ENCODE measurements around the gene C1QTNF6. TPM values are rescaled to one million over a fixed set of nuclear protein-coding genes. Genes with fewer than 3 reads are reported as not detected.

Gene C1QTNF6
- polyA plus RNA-seq, 1 donor (not counting 4 experiments of a cell fraction or from before 2014, with no cell fraction given), result 17.1 TPM

GRCh38 chr22:37138849-37139561 lies 49.0 kb downstream of the C1QTNF6 start:
- Histone ChIP-seq H3K9ac (ENCODE audit: control insufficient read depth, extremely low read depth, insufficient read depth, low read length) (no peak overlapping the region), H3K27ac (ENCODE audit: control insufficient read depth, insufficient read depth, low read length) (no peak overlapping the region), H3K9me3 (ENCODE audit: control insufficient read depth, low read depth, low read length) (no peaks in the 10 kb centered on the region), H3K4me2 (ENCODE audit: control insufficient read depth, extremely low read depth, insufficient read depth, low read depth, low read length) (no peak overlapping the region), H3K79me2 (ENCODE audit: control insufficient read depth, insufficient read depth, low read length) (no peaks in the 10 kb centered on the region), H3K9me1 (ENCODE audit: control insufficient read depth, extremely low read depth, insufficient read depth, low read length) (no peaks in the 10 kb centered on the region), H2AFZ (ENCODE audit: control insufficient read depth, low read length) (no peak overlapping the region), H3K4me3 (ENCODE audit: control insufficient read depth in 2 of 3, extremely low read depth in 1 of 3, insufficient read depth in 2 of 3, low read depth in 1 of 3, low read length in 3 of 3) (no peak overlapping the region), H4K20me1 (ENCODE audit: control insufficient read depth, extremely low read depth, insufficient read depth, low read length) (no peaks in the 10 kb centered on the region), H3K36me3 (ENCODE audit: control insufficient read depth in 2 of 2, extremely low read depth in 1 of 2, insufficient read depth in 2 of 2, low read length in 2 of 2) (no peaks in the 10 kb centered on the region), H3K27me3 (ENCODE audit: control insufficient read depth, extremely low read depth, insufficient read depth, low read length) (no peaks in the 10 kb centered on the region), H3K4me1 (ENCODE audit: control insufficient read depth, extremely low read depth, insufficient read depth, low read length) (peaks cover 23% of the 10 kb centered on the region)
- DNase-seq (ENCODE audit: low read depth, low spot score) (no peak), FAIRE-seq (peak; percentile 13)
- dilution Hi-C loops (cut with MboI; ENCODE audit: extremely low pct_ligation_motif_present, low sequenced_read_pairs), result no loop called here
- TF ChIP-seq, protein P1, sequence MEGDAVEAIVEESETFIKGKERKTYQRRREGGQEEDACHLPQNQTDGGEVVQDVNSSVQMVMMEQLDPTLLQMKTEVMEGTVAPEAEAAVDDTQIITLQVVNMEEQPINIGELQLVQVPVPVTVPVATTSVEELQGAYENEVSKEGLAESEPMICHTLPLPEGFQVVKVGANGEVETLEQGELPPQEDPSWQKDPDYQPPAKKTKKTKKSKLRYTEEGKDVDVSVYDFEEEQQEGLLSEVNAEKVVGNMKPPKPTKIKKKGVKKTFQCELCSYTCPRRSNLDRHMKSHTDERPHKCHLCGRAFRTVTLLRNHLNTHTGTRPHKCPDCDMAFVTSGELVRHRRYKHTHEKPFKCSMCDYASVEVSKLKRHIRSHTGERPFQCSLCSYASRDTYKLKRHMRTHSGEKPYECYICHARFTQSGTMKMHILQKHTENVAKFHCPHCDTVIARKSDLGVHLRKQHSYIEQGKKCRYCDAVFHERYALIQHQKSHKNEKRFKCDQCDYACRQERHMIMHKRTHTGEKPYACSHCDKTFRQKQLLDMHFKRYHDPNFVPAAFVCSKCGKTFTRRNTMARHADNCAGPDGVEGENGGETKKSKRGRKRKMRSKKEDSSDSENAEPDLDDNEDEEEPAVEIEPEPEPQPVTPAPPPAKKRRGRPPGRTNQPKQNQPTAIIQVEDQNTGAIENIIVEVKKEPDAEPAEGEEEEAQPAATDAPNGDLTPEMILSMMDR (optimal IDR thresholded peaks at IDR 0.05 in 1 of 3, IDR thresholded peaks at IDR 0.05 in 1 of 3, conservative IDR thresholded peaks at IDR 0.05 in 1 of 3; ENCODE audit: extremely low read depth in 1 of 3, insufficient read depth in 2 of 3, low read length in 3 of 3), result no peak
- TF ChIP-seq EZH2 (IDR thresholded peaks at IDR 0.05; ENCODE audit: low read length), result no peak

DNA sequence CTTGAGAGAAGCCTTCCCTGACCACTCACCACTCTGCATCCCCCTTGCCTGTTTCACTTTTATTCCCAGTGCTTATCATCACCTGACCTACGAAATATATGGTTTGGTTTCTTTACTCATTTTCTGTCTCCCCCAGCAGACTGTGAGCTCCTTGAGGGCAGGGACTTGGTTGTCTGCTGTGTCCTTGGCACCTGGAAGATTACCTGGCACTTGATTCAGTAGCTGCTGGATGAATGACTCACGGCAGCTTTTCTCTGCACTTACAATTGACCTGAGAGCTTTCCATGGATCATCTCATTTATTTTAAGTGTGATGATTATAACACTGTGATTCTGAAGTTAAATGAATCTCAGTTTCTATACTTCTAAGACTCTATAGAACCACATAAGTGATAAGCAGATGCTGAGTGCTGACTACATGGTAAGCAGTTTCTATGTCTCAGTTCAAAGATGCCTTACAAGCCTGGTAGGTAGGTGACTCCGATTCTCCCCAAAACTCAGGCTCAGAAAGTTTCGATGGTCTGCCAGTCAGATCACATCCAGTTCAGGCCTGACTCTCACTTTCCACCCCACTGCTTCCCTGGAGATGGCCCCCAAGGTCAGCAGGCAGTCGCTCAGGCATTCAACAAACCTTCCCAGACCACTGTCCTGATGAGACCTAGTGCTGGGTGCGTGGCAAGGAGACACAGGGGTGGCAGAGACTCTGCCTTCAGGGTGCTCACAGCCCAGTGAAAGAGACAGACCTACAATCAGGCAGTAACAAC lies 50.0 kb downstream of the C1QTNF6 start:
- Histone ChIP-seq H4K20me1 (ENCODE audit: control insufficient read depth, extremely low read depth, insufficient read depth, low read length) (no peaks in the 10 kb centered on the region), H3K4me1 (ENCODE audit: control insufficient read depth, extremely low read depth, insufficient read depth, low read length) (peaks cover 14% of the 10 kb centered on the region), H3K27ac (ENCODE audit: control insufficient read depth, insufficient read depth, low read length) (no peak overlapping the region), H3K27me3 (ENCODE audit: control insufficient read depth, extremely low read depth, insufficient read depth, low read length) (no peaks in the 10 kb centered on the region), H3K9me1 (ENCODE audit: control insufficient read depth, extremely low read depth, insufficient read depth, low read length) (no peaks in the 10 kb centered on the region), H2AFZ (ENCODE audit: control insufficient read depth, low read length) (no peak overlapping the region), H3K9me3 (ENCODE audit: control insufficient read depth, low read depth, low read length) (no peaks in the 10 kb centered on the region), H3K36me3 (ENCODE audit: control insufficient read depth in 2 of 2, extremely low read depth in 1 of 2, insufficient read depth in 2 of 2, low read length in 2 of 2) (no peaks in the 10 kb centered on the region), H3K9ac (ENCODE audit: control insufficient read depth, extremely low read depth, insufficient read depth, low read length) (no peak overlapping the region), H3K4me3 (ENCODE audit: control insufficient read depth in 2 of 3, extremely low read depth in 1 of 3, insufficient read depth in 2 of 3, low read depth in 1 of 3, low read length in 3 of 3) (no peak overlapping the region), H3K4me2 (ENCODE audit: control insufficient read depth, extremely low read depth, insufficient read depth, low read depth, low read length) (no peak overlapping the region), H3K79me2 (ENCODE audit: control insufficient read depth, insufficient read depth, low read length) (no peaks in the 10 kb centered on the region)
- FAIRE-seq (no peak), DNase-seq (ENCODE audit: low read depth, low spot score) (no peak)
- TF ChIP-seq, protein P1 (optimal IDR thresholded peaks at IDR 0.05 in 1 of 3, IDR thresholded peaks at IDR 0.05 in 1 of 3, conservative IDR thresholded peaks at IDR 0.05 in 1 of 3; ENCODE audit: extremely low read depth in 1 of 3, insufficient read depth in 2 of 3, low read length in 3 of 3), result no peak
- no peak for TF ChIP-seq EZH2 (IDR thresholded peaks at IDR 0.05; ENCODE audit: low read length)
- dilution Hi-C loops (cut with MboI; ENCODE audit: extremely low pct_ligation_motif_present, low sequenced_read_pairs), result no loop called here

Data from keratinocyte (primary cell).